Erythroblast (primary cell): ENCODE measurements around the gene COL2A1.

Source experiments
- GATA1 ChIP-seq: IDR thresholded peaks from 2 replicates; pipeline ENCODE4 v1.6.1; 2011; ENCODE audit warnings: low read depth, mild to moderate bottlenecking, control low read depth, low read length, moderate library complexity
- POLR2A ChIP-seq: IDR thresholded peaks from 2 replicates; pipeline ENCODE4 v1.6.1; 2011; ENCODE audit warnings: mild to moderate bottlenecking, low read length

DNA sequence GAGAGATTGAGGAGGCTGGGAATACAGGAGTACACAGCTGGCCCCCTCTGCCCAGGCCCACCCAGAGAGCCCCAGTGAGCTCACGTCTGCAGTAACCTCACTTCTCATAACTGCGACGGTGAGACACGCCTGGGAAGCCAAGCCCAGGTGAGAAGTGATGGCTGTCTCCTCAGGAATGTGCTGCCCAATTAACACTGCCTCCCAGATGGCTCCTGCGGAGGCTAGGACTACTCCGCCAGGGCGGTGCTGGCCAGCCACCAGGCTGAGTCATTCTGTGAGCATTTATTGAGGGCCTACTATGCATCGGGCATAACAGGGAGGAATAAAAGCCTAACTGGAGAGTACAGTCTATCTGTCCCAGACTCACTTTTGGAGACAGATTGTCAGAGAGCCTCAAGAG lies 50.2 kb downstream of the COL2A1 start:
- no peak for TF ChIP-seq POLR2A
- no peak for TF ChIP-seq GATA1
